BJ (cell line): ENCODE measurements around the gene C5orf47. TPM values are rescaled to one million over a fixed set of nuclear protein-coding genes. Genes with fewer than 3 reads are reported as not detected.

ENCODE experiments used
- CTCF ChIA-PET: fragments of 350-600 bp; formaldehyde crosslinking; extraction: SDS; loops from one replicate; lab custom pipeline; 2021; ENCODE audit warnings: antibody characterized with exemption, inconsistent platforms; lab: Yijun Ruan, JAX
- POLR2A ChIA-PET: fragments of 300-600 bp; sonication (Branson Sonifier 250); formaldehyde crosslinking; extraction: SDS; loops from one replicate; lab custom pipeline; 2021; ENCODE audit warnings: antibody characterized with exemption; lab: Charles Lee
- DNase-seq: peaks from one replicate; pipeline ENCODE4 v3.0.0-alpha.2; 2011; ENCODE audit warnings: low read depth
- H3K27me3 ChIP-seq: 2 replicates; pipeline ENCODE4 v1.6.0; 2011; ENCODE audit warnings: low read length; ENCODE audit not compliant: control insufficient read depth, insufficient read depth
- H3K36me3 ChIP-seq: 2 replicates; pipeline ENCODE4 v1.5.1; 2011; ENCODE audit warnings: low read length; ENCODE audit not compliant: control insufficient read depth, insufficient read depth
- H3K4me3 ChIP-seq: 2 replicates; pipeline ENCODE4 v1.5.1; 2011; ENCODE audit warnings: low read depth, mild to moderate bottlenecking, control low read depth, low read length
- CTCF ChIP-seq: IDR thresholded peaks from 2 replicates; pipeline ENCODE4 v1.5.1; 2011; ENCODE audit warnings: low read depth, mild to moderate bottlenecking, control low read depth, inconsistent platforms, low read length, moderate library complexity; ENCODE audit not compliant: insufficient read depth
- polyA plus RNA-seq: library from polyadenylated mRNA; depleted of rRNA; stranded (reverse); fragments of >200 nt; gene quantifications from 2 replicates; pipeline ENCODE4 v1.2.3, GENCODE V29; 2011

C5orf47 gene
- polyA plus RNA-seq, 1 experiment = not detected

DNA sequence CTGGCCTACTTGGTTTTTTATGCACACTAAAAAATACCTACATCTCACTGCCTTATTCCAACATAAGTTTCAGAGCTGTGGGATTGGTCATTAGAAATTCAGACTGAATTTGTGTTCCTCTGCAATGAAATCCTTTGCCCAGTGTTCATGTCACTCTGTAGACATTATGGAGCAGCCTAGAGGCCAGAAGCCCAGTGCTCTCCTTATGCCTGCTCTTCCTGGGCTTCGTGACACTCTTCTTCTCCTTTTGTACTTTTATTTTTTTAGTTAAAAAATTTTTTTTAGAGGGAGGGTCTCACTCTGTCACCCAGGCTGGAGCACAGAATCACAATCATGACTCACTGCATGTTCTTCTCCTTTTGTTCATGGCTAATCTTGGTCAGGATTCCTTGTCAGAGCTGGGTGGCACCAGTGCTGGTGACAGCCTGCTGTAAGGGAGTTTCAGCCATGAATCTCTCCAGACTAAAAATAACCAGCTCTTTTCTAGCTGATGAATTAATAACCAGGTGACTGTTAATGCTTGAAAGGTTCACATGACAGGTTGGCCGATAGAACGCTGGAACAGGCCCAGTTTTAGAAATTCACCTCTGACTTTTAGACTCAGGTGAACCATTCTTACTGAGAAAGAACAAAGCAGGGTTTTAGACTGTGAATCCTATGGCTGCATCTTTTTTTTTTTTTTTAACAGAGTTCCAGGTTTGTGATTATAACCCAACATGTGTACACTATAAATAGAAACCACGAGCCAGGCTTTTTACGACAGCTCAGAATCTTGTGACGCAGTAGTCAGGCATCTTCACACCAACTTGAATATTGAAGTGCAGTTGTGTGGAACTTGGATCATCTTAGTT is 34.1 kb upstream of the C5orf47 start:
- Histone ChIP-seq H3K4me3 (no peak overlapping the region), H3K27me3 (no peaks in the 10 kb centered on the region), H3K36me3 (peaks cover 7% of the 10 kb centered on the region)
- POLR2A ChIA-PET = no interaction called here
- no peak for TF ChIP-seq CTCF
- peak; percentile 76 for DNase-seq
- CTCF ChIA-PET = interaction anchor here (1.0 kb wide), 1 partner anchor 325 kb away, joined by 3 read pairs; no protein-coding TSS in a partner anchor

DNA sequence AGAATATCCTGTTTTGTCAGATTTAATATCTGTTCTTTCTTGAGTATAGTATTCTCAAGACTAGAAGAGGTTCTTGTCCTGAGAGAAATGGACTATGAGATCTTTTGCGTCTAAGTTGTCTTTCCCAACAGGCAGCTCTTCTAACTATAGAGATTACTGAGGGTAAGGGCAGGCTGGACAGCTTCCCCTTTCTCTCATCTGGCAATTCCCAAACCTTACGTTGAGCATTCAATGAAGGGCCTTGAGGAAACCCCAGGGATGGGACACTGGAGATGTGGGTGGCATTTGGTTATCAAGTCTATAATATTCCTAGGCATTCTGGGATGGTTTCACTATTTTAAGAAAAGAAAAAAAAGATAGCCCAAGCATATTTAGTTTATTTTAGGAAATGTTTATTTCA is 28.0 kb upstream of the C5orf47 start:
- no peak overlapping the region for H3K4me3 ChIP-seq
- ChIA-PET POLR2A (interaction anchor here (0.6 kb wide), 1 partner anchor 126 kb away, joined by 4 read pairs; no protein-coding TSS in a partner anchor), CTCF (interaction anchor here (0.6 kb wide), 1 partner anchor 370 kb away, joined by 3 read pairs; no protein-coding TSS in a partner anchor)
- TF ChIP-seq CTCF = no peak
- no peaks in the 10 kb centered on the region for H3K27me3 ChIP-seq
- DNase-seq = no peak
- H3K36me3 ChIP-seq = peaks cover 1% of the 10 kb centered on the region

DNA sequence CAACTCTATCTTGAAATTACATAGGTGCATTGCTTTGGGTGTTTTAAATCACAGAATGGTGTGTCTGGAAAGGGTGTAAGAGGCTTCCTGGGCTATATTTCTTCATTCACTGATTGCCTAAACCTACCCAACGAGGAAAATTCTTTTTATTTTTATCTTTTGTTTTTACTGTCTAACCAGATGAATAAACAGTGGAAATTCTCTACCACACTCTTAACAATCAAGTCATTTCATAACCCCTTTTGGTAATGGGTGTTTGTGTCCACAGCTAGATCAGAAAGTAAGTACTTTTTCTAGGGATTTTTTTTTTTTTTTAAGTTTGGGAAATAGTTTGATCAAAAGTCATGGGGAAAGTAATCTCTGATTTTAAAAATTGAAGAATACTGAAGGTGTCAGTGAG is 27.6 kb upstream of the C5orf47 start:
- peaks cover 1% of the 10 kb centered on the region; the same call in 1 of the 2 replicates for H3K36me3 ChIP-seq
- H3K27me3 ChIP-seq = no peaks in the 10 kb centered on the region
- no peak for DNase-seq
- H3K4me3 ChIP-seq = no peak overlapping the region
- TF ChIP-seq CTCF = no peak
- POLR2A ChIA-PET = interaction anchor here (0.6 kb wide), 1 partner anchor 126 kb away, joined by 4 read pairs; no protein-coding TSS in a partner anchor
- CTCF ChIA-PET = interaction anchor here (0.6 to 1.0 kb wide), 2 partner anchors 306 to 371 kb away, joined by 3 read pairs; no protein-coding TSS in a partner anchor

DNA sequence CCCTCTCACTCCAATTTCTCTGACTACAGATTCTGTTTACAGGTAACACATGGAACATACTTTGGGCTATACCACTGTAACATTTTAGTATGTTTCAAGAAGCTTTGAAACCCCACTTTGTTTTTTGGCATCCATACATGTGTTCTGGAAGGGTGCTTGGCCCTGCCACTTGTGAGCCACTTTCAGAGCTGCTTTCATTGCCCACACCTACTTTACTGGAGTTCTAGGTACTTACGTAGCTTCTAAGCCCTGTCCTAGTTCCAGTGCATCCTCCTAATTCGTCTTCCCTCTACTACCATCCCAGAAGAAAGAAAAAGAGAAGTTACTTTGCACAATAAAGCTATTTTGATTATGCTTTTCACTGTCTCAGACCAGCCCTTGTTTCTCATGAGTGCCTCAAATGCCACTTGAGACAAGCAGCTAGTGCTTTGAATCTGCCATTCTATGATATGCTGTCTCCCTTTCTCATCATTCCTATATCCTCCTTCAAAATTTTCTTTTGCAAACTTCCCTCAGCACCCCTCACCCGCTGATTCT is 26.5 kb upstream of the C5orf47 start:
- ChIA-PET POLR2A (interaction anchor here (1.2 kb wide), 1 partner anchor 82 kb away, joined by 3 read pairs; no protein-coding TSS in a partner anchor), CTCF (interaction anchor here (1.0 to 2.3 kb wide), 5 partner anchors 11 to 353 kb away, joined by 3 to 13 read pairs (median 3); no protein-coding TSS in a partner anchor)
- Histone ChIP-seq H3K27me3 (no peaks in the 10 kb centered on the region), H3K36me3 (peaks cover 1% of the 10 kb centered on the region; the same call in 1 of the 2 replicates), H3K4me3 (no peak overlapping the region)
- TF ChIP-seq CTCF = no peak
- DNase-seq = no peak

DNA sequence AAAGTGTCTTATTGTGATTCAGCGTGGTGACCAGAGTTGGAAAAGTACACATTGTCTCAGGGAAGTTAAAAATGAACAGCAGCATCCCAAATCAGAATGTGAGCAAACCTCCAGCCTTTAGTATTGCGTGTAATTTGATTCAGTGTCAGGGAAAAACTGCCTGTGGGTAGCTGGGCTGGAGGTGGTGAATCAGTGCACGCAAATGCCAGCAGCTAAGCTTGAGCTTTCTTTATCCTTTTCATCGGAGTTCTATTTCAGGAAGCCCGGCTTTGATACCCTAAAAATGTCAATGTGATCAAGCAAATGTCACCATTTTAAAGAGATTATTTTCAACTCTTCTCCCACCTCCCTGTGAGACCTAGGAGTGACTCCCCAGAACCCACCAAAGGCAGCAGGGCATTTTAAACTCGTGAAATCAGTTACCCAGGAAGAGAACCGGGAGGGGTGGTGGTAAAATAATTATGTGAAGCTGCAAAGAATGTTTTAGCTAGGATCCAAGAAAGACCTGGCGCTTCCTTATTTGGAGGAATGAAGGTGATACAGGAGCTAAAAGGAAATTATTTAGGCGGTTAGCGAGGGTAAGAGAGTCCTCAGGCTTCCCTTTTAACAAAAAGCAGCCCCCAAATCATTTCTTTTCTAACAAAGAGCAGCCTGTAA is 25.7 kb upstream of the C5orf47 start:
- peak; percentile 47 for DNase-seq
- Histone ChIP-seq H3K27me3 (no peaks in the 10 kb centered on the region), H3K36me3 (no peaks in the 10 kb centered on the region), H3K4me3 (peak overlapping the region; percentile 37)
- CTCF ChIA-PET = interaction anchor here (0.6 to 2.3 kb wide), 6 partner anchors 10 to 352 kb away, joined by 3 to 13 read pairs (median 3); no protein-coding TSS in a partner anchor
- POLR2A ChIA-PET = interaction anchor here (1.2 kb wide), 1 partner anchor 83 kb away, joined by 3 read pairs; no protein-coding TSS in a partner anchor
- TF ChIP-seq CTCF = no peak
